Measurements from ENCODE around the gene IGF1R. TPM values are rescaled to one million over a fixed set of nuclear protein-coding genes. Genes with fewer than 3 reads are reported as not detected.

Gene IGF1R
- total RNA-seq, 4 donors from 2014 or later: 49.4 to 239 (median 109) TPM

GRCh38 chr15:98881526-98882520, 233.5 kb downstream of the IGF1R start:
- intact Hi-C loops (cut with DNase I; ENCODE audit: low total_unique reads) (no loop called here), in situ Hi-C loops (cut with MboI; ENCODE audit: low pct_ligation_motif_present in 1 of 4, low pct_unique_long_range_greater_than_20kb in 1 of 4, low sequenced_read_pairs in 3 of 4) (loop anchor here in 2 of 4 donors (25.0 kb wide), 1 partner anchor 370 kb away; no protein-coding TSS in a partner anchor)
- Histone ChIP-seq H3K36me3 (no peaks in the 10 kb centered on the region), H3K4me3 (no peak overlapping the region), H3K27ac (no peak overlapping the region), H3K27me3 (no peaks in the 10 kb centered on the region), H3K4me1 (peaks cover 0 to 18% (median 5%) of the 10 kb centered on the region in 4 donors), H3K9me3 (no peaks in the 10 kb centered on the region)
- DNase-seq: no peak
- TF ChIP-seq CTCF (IDR thresholded peaks at IDR 0.05): peak; percentile 57 to 62 (median 59)
- TF ChIP-seq POLR2A (IDR thresholded peaks at IDR 0.05): no peak
- TF ChIP-seq EP300 (IDR thresholded peaks at IDR 0.05; ENCODE audit: low read depth): no peak
- TF ChIP-seq POLR2AphosphoS5 (IDR thresholded peaks at IDR 0.05): no peak
- 66 to 69% methylated on average over 7 to 14 of the region's 14 CpGs for WGBS, 2 donors (ENCODE audit: low coverage in 1 of 2)

GRCh38 chr15:98883478-98883877, 235.1 kb downstream of the IGF1R start:
- Histone ChIP-seq H3K36me3 (no peaks in the 10 kb centered on the region), H3K27ac (no peak overlapping the region), H3K9me3 (no peaks in the 10 kb centered on the region), H3K4me1 (peaks cover 0 to 8% (median 3%) of the 10 kb centered on the region in 4 donors), H3K4me3 (no peak overlapping the region), H3K27me3 (no peaks in the 10 kb centered on the region)
- 76 to 79% methylated on average over 2 to 11 of the region's 11 CpGs for WGBS, 2 donors (ENCODE audit: low coverage in 1 of 2)
- in situ Hi-C loops (cut with MboI; ENCODE audit: low pct_ligation_motif_present in 1 of 4, low pct_unique_long_range_greater_than_20kb in 1 of 4, low sequenced_read_pairs in 3 of 4) (loop anchor here in 2 of 4 donors (25.0 kb wide), 1 partner anchor 371 kb away; no protein-coding TSS in a partner anchor), intact Hi-C loops (cut with DNase I; ENCODE audit: low total_unique reads) (no loop called here)
- no peak for TF ChIP-seq CTCF (IDR thresholded peaks at IDR 0.05)
- TF ChIP-seq POLR2A (IDR thresholded peaks at IDR 0.05): no peak
- no peak for TF ChIP-seq POLR2AphosphoS5 (IDR thresholded peaks at IDR 0.05)
- DNase-seq: no peak

DNA sequence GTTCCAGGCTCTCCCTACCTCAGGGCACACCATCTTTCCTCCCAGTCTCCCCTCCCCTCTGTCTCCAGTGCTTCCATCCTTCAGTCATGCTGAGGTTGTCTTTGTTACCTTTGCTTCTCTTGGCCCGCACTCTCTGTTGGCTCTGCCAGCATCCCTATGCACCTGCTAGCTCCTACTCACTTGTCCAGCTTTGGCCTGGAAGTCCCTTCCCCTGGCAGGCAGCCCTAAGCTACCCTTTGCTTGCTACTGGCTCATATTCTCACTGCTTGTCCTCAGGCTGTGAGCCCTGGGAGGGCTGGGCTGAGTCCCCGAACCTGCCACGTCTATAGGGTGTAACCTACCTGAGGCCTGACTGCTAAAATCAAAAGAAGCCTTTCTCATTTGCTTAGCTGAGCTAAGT, 236.6 kb downstream of the IGF1R start:
- in situ Hi-C loops (cut with MboI; ENCODE audit: low pct_ligation_motif_present in 1 of 4, low pct_unique_long_range_greater_than_20kb in 1 of 4, low sequenced_read_pairs in 3 of 4) (loop anchor here in 2 of 4 donors (25.0 kb wide), 1 partner anchor 373 kb away; no protein-coding TSS in a partner anchor), intact Hi-C loops (cut with DNase I; ENCODE audit: low total_unique reads) (no loop called here)
- Histone ChIP-seq H3K4me1 (peaks cover 0 to 14% (median 7%) of the 10 kb centered on the region in 4 donors), H3K36me3 (no peaks in the 10 kb centered on the region), H3K9me3 (no peaks in the 10 kb centered on the region), H3K4me3 (no peak overlapping the region), H3K27me3 (no peaks in the 10 kb centered on the region), H3K27ac (no peak overlapping the region)
- no peak for DNase-seq
- WGBS, 2 donors (ENCODE audit: low coverage in 1 of 2): 82 to 89% methylated on average over 1 to 3 of the region's 3 CpGs
- TF ChIP-seq POLR2A (IDR thresholded peaks at IDR 0.05): no peak
- TF ChIP-seq POLR2AphosphoS5 (IDR thresholded peaks at IDR 0.05): no peak
- no peak for TF ChIP-seq CTCF (IDR thresholded peaks at IDR 0.05)
- TF ChIP-seq EP300 (IDR thresholded peaks at IDR 0.05; ENCODE audit: low read depth): no peak

- Histone ChIP-seq H3K27me3 (no peaks in the 10 kb centered on the region), H3K4me3 (no peak overlapping the region), H3K9me3 (no peaks in the 10 kb centered on the region), H3K27ac (no peak overlapping the region), H3K4me1 (peaks cover 0 to 10% (median 7%) of the 10 kb centered on the region in 4 donors), H3K36me3 (no peaks in the 10 kb centered on the region)
- WGBS, 2 donors (ENCODE audit: low coverage in 1 of 2): 93 to 95% methylated on average over 8 of the region's 8 CpGs
- TF ChIP-seq EP300 (IDR thresholded peaks at IDR 0.05; ENCODE audit: low read depth): no peak
- no peak for TF ChIP-seq POLR2A (IDR thresholded peaks at IDR 0.05)
- TF ChIP-seq CTCF (IDR thresholded peaks at IDR 0.05): no peak
- TF ChIP-seq POLR2AphosphoS5 (IDR thresholded peaks at IDR 0.05): no peak
- in situ Hi-C loops (cut with MboI; ENCODE audit: low pct_ligation_motif_present in 1 of 4, low pct_unique_long_range_greater_than_20kb in 1 of 4, low sequenced_read_pairs in 3 of 4) (loop anchor here in 2 of 4 donors (25.0 kb wide), 1 partner anchor 376 kb away; no protein-coding TSS in a partner anchor), intact Hi-C loops (cut with DNase I; ENCODE audit: low total_unique reads) (no loop called here)
- DNase-seq: no peak
These were observed 239.6 kb downstream of the IGF1R start for GRCh38 chr15:98887976-98888375.

Measured in transverse colon (tissue), 4 donors.